Measurements from ENCODE around the gene MGAT3.

DNA sequence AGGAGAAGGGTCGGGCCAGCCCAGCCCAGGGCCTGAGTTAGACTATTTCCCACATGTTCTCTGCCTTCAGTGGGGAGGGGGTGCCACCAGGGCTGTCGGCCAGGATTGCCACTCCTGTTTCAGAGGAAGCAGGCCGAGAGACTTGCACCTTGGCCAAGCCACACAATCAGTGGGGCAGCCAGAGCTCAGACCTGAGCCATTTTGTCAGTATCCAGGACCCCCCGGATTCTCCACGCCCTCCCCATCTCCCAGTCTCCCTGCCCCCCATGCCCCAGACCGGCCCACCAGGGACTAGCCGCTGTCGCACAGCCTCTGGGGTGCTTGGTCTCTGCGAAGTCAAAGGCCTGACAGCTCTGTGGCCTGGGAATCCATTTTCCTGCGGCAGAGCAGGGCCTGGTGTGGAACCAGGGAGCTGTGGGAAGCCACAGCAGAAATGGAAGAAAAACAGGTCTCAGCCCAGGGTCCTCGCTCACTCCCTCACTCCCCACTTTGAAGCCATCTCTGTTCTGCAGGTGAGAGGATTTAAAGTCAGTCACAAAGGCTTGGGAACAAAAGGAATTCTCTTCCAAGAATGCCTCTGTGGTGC, 25.5 kb upstream of the MGAT3 start:
- TF ChIP-seq, protein P1, sequence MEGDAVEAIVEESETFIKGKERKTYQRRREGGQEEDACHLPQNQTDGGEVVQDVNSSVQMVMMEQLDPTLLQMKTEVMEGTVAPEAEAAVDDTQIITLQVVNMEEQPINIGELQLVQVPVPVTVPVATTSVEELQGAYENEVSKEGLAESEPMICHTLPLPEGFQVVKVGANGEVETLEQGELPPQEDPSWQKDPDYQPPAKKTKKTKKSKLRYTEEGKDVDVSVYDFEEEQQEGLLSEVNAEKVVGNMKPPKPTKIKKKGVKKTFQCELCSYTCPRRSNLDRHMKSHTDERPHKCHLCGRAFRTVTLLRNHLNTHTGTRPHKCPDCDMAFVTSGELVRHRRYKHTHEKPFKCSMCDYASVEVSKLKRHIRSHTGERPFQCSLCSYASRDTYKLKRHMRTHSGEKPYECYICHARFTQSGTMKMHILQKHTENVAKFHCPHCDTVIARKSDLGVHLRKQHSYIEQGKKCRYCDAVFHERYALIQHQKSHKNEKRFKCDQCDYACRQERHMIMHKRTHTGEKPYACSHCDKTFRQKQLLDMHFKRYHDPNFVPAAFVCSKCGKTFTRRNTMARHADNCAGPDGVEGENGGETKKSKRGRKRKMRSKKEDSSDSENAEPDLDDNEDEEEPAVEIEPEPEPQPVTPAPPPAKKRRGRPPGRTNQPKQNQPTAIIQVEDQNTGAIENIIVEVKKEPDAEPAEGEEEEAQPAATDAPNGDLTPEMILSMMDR (IDR thresholded peaks at IDR 0.05): no peak
- TF ChIP-seq EZH2 (IDR thresholded peaks at IDR 0.05; ENCODE audit: borderline replicate concordance, insufficient read depth, low read depth, low read length, poor library complexity, severe bottlenecking): no peak
